Vagina (tissue), 2 donors: ENCODE data around the gene EWSR1.

ENCODE experiments used
- CTCF ChIP-seq, 3 experiments: fragments of 450-650 bp in 2 of 3; fragments of 200-600 bp in 1 of 3; sonication (generic) in 1 of 3; IDR thresholded peaks; one replicate each; pipeline ENCODE4 v1.5.1; 2017 to 2019; ENCODE audit warnings: antibody characterized with exemption in 3 of 3, mild to moderate bottlenecking in 2 of 3, moderate library complexity in 2 of 3
- POLR2A ChIP-seq, 2 donors: fragments of 450-650 bp; IDR thresholded peaks; one replicate each; pipeline ENCODE4 v1.6.1; 2017; ENCODE audit warnings: antibody characterized with exemption in 2 of 2, mild to moderate bottlenecking in 2 of 2, moderate library complexity in 2 of 2
- POLR2AphosphoS5 ChIP-seq, 2 donors: sonication (generic); formaldehyde crosslinking; IDR thresholded peaks; one replicate each; pipeline ENCODE4 v1.9.0; 2017; ENCODE audit warnings: antibody characterized with exemption in 2 of 2, mild to moderate bottlenecking in 2 of 2, low read depth in 1 of 2; ENCODE audit not compliant: insufficient read depth in 1 of 2

GRCh38 chr22:29306835-29307595 lies 38.9 kb downstream of the EWSR1 start:
- TF ChIP-seq CTCF (IDR thresholded peaks at IDR 0.05): no peak
- TF ChIP-seq POLR2A (IDR thresholded peaks at IDR 0.05): peak in 1 of 2 donors; percentile 40
- TF ChIP-seq POLR2AphosphoS5 (IDR thresholded peaks at IDR 0.05; ENCODE audit: insufficient read depth in 1 of 2, low read depth in 1 of 2): peak in 1 of 2 donors; percentile 4
